Measurements from ENCODE around the gene VEGFB. TPM values are rescaled to one million over a fixed set of nuclear protein-coding genes. Genes with fewer than 3 reads are reported as not detected.
A peak's percentile ranks its signal among the peaks of the same experiment; 100 is the strongest.
"Not testable (repeated sequence)": the region's sequence is repeated elsewhere in the genome, so short reads cannot be mapped to it uniquely, and the experiment has no call there.

Gene VEGFB
- total RNA-seq, 4 donors from 2014 or later, result 21.7 to 66.8 (median 42.5) TPM

DNA sequence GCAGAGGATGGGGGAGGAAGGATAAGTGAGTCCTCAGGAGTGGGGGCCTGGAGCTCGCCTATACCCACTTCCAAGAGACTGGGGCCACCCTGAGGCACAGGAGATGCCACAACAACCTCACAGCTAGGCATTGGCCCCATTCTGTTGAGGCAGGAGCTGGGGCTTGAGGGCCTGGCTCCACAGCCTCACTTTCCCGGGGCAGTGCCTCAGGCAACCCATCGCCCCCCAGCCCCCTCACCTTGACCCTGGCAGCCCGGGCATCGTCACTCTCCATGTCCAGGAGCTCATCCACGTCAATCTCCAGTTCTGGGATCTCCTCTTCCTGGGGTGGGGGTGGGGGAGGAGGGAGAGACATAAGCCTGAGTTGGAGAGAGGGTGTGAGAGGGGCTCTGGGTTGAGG, 10.6 kb downstream of the VEGFB start:
- no peaks in the 10 kb centered on the region for H3K9me3 ChIP-seq
- H3K4me3 ChIP-seq, result peak overlapping the region; percentile 48 to 82 (median 67)
- H3K4me1 ChIP-seq, result peaks cover 0 to 60% (median 24%) of the 10 kb centered on the region in 4 donors
- H3K27me3 ChIP-seq, result no peaks in the 10 kb centered on the region
- TF ChIP-seq CTCF (IDR thresholded peaks at IDR 0.05), result no peak
- no peak for TF ChIP-seq POLR2A (IDR thresholded peaks at IDR 0.05)
- no peak for DNase-seq
- H3K36me3 ChIP-seq, result peaks cover 0 to 7% (median 0%) of the 10 kb centered on the region in 3 donors
- H3K27ac ChIP-seq, result peak overlapping the region; percentile 87 to 96 (median 90)

GRCh38 chr11:64245401-64245796, 11.0 kb downstream of the VEGFB start:
- H3K4me1 ChIP-seq, result peaks cover 0 to 62% (median 19%) of the 10 kb centered on the region in 4 donors
- peak overlapping the region; percentile 48 to 82 (median 67) for H3K4me3 ChIP-seq
- peak overlapping the region; percentile 87 to 96 (median 90) for H3K27ac ChIP-seq
- H3K9me3 ChIP-seq, result no peaks in the 10 kb centered on the region
- DNase-seq, result peak; percentile 66 to 87 (median 82)
- TF ChIP-seq POLR2A (IDR thresholded peaks at IDR 0.05) (no peak), CTCF (IDR thresholded peaks at IDR 0.05) (no peak)
- H3K36me3 ChIP-seq, result peaks cover 0 to 7% (median 0%) of the 10 kb centered on the region in 3 donors
- no peaks in the 10 kb centered on the region for H3K27me3 ChIP-seq

- Histone ChIP-seq H3K27me3 (no peaks in the 10 kb centered on the region), H3K27ac (peak overlapping the region; percentile 87 to 96 (median 90)), H3K4me3 (peak overlapping the region; percentile 48 to 82 (median 67)), H3K9me3 (no peaks in the 10 kb centered on the region), H3K36me3 (peaks cover 0 to 7% (median 0%) of the 10 kb centered on the region in 3 donors), H3K4me1 (peaks cover 0 to 68% (median 20%) of the 10 kb centered on the region in 4 donors)
- DNase-seq, result peak; percentile 59 to 84 (median 84)
- TF ChIP-seq CTCF (IDR thresholded peaks at IDR 0.05) (no peak), POLR2A (IDR thresholded peaks at IDR 0.05) (peak; percentile 62 to 71)
Observed at GRCh38 chr11:64245797-64246620, 11.6 kb downstream of the VEGFB start.

DNA sequence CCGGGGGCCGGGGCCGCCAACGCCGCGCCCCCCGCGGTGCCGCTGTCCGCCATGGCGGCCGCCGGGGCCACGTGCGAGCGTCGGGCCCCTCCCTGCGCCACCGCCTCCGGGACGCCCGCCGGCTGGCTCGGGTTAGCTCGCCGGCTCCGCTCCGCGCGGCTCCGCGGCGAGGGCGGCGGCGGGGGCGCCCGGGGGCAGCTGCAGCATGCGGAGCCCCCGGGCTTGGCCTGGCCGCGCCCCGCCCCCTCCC, 12.2 kb downstream of the VEGFB start:
- Histone ChIP-seq H3K4me3 (peak overlapping the region; percentile 48 to 82 (median 67)), H3K4me1 (peaks cover 0 to 69% (median 20%) of the 10 kb centered on the region in 4 donors), H3K27ac (peak overlapping the region; percentile 87 to 96 (median 90))
- not testable (repeated sequence) for H3K36me3 ChIP-seq, H3K9me3 ChIP-seq, H3K27me3 ChIP-seq, DNase-seq

DNA sequence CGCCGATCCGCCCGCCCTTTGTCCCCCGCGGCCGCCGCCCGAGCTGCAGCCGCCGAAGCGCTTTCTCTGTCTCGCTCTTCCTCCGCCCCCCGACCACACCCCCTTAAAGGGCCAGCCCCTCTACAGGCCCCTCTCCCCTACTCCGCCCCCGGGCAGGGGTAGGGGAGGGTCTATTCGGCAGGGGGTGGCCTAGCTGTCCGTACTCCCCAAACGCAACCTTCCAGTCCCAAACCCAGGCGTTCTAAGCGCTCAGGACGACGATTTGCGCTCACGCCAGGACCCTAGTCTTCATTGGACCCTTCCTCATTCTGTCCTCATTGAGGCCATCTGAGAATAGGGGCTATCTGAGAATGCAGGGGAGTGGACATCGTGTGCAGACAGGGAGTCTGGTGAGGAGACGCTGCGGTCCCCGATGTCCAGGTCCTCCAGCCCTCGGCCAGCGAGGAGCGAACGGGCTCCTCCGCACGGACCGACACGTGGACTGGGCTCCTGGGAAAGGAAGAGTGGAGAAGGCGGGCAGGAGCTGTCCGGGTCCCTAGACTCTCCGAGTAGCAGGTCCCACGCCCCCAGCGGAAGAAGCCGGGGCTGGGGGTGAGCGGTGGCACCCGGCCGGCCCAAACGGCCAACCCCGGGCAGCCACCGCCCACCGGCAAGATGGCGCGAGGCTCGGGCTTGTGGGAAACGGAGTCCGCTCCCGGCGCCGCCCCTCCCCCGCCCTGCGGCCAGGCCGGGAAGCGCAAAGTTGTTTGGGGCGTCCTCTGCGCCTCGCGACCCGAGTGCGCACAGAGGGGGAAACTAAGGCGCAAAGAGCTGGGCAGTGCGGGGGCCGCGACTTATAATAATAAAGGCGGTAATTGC, 12.7 kb downstream of the VEGFB start, which contains the start of gene PPP1R14B:
PPP1R14B (minus strand) TSS at position 73 of the 858 bp plus-strand sequence. CDS start 270 bp downstream, outside the sequence.
- Histone ChIP-seq H3K27me3 (no peaks in the 10 kb centered on the region), H3K36me3 (peaks cover 0 to 7% (median 0%) of the 10 kb centered on the region in 3 donors), H3K4me1 (peaks cover 0 to 69% (median 21%) of the 10 kb centered on the region in 4 donors), H3K9me3 (no peaks in the 10 kb centered on the region), H3K27ac (peak within 1 kb of the TSS; percentile 87 to 96 (median 90)), H3K4me3 (peak within 1 kb of the TSS; percentile 48 to 82 (median 67))
- DNase-seq, result peak; percentile 85 to 95 (median 94)
- peak; percentile 22 to 48 for TF ChIP-seq POLR2A (IDR thresholded peaks at IDR 0.05)
- peak in 5 of 6 experiments; percentile 7 to 34 (median 28) for TF ChIP-seq CTCF (IDR thresholded peaks at IDR 0.05)

Data from Peyer's patch (tissue), 4 donors.